Endodermal cell (in vitro differentiated cells): ENCODE results near the gene PARP9. TPM values are rescaled to one million over a fixed set of nuclear protein-coding genes. Genes with fewer than 3 reads are reported as not detected.

Experiments used
- DNase-seq: peaks from one replicate; pipeline ENCODE4 v3.0.0-alpha.2; 2017
- H3K27ac ChIP-seq: 2 replicates; pipeline ENCODE4 v1.5.1; 2013; ENCODE audit warnings: mild to moderate bottlenecking, low read depth, low read length, moderate library complexity
- H3K27me3 ChIP-seq: 2 replicates; pipeline ENCODE4 v1.6.1; 2013; ENCODE audit warnings: mild to moderate bottlenecking, low read length, moderate library complexity; ENCODE audit not compliant: insufficient read depth, control insufficient read depth, poor library complexity, severe bottlenecking
- H3K36me3 ChIP-seq: 2 replicates; pipeline ENCODE4 v1.7.0; 2013; ENCODE audit warnings: mild to moderate bottlenecking, low read length, moderate library complexity; ENCODE audit not compliant: control insufficient read depth, insufficient read depth
- H3K4me1 ChIP-seq: one replicate; pipeline ENCODE4 v1.7.0; 2013; ENCODE audit warnings: low read length; ENCODE audit not compliant: control insufficient read depth, insufficient read depth
- H3K4me3 ChIP-seq: 2 replicates; pipeline ENCODE4 v1.5.1; 2013; ENCODE audit warnings: mild to moderate bottlenecking, low read length, moderate library complexity
- H3K9ac ChIP-seq: 2 replicates; pipeline ENCODE4 v1.6.1; 2013; ENCODE audit warnings: mild to moderate bottlenecking, low read length, moderate library complexity; ENCODE audit not compliant: poor library complexity, severe bottlenecking; ENCODE audit errors: extremely low read depth
- H3K9me3 ChIP-seq: 2 replicates; pipeline ENCODE4 v1.6.1; 2013; ENCODE audit warnings: mild to moderate bottlenecking, low read length, moderate library complexity; ENCODE audit not compliant: control insufficient read depth
- H3K27ac Mint-ChIP-seq: 2 replicates; pipeline ENCODE4 v1.8.0; 2020; ENCODE audit warnings: mixed read lengths
- H3K27me3 Mint-ChIP-seq: 2 replicates; pipeline ENCODE4 v1.8.0; 2021; ENCODE audit warnings: mild to moderate bottlenecking, mixed read lengths; ENCODE audit not compliant: insufficient read depth
- H3K36me3 Mint-ChIP-seq: 2 replicates; pipeline ENCODE4 v1.8.0; 2020; ENCODE audit warnings: low read depth, mixed read lengths
- H3K4me1 Mint-ChIP-seq: 2 replicates; pipeline ENCODE4 v1.8.0; 2020; ENCODE audit warnings: mixed read lengths
- H3K4me3 Mint-ChIP-seq: 2 replicates; pipeline ENCODE4 v1.8.0; 2020; ENCODE audit warnings: mild to moderate bottlenecking, moderate library complexity, mixed read lengths
- H3K9me3 Mint-ChIP-seq: 2 replicates; pipeline ENCODE4 v1.8.0; 2020; ENCODE audit warnings: mild to moderate bottlenecking, mixed read lengths
- CTCF ChIP-seq: fragments of 200-600 bp; sonication (generic); conservative IDR thresholded peaks from 2 replicates; pipeline ENCODE4 v1.5.0; 2021; ENCODE audit warnings: antibody characterized with exemption, mild to moderate bottlenecking
- WGBS, 2 experiments: methylation state at CpG; one replicate each; pipeline versions ENCODE4 v1.1.5 to v1.1.7; 2013; ENCODE audit warnings: missing lambda C conversion rate in 2 of 2, mixed read lengths in 1 of 2; ENCODE audit not compliant: insufficient coverage in 1 of 2, insufficient read length in 1 of 2; 5-methylcytosine and 5-hydroxymethylcytosine counted together
- total RNA-seq, 2 donors: library from RNA; stranded (reverse); fragmentation: NEBNext Ultra II Directional in 1 of 2; extraction: Animal tissue kit (Norgen Biotek cat#: 25700) in 1 of 2; gene quantifications; 2 replicates in 1 of 2; 3 replicates in 1 of 2; pipeline ENCODE4 v1.2.1, GENCODE V29; 2021

PARP9 gene
- total RNA-seq, 2 donors from 2014 or later, result 3.7 to 4.3 TPM

DNA sequence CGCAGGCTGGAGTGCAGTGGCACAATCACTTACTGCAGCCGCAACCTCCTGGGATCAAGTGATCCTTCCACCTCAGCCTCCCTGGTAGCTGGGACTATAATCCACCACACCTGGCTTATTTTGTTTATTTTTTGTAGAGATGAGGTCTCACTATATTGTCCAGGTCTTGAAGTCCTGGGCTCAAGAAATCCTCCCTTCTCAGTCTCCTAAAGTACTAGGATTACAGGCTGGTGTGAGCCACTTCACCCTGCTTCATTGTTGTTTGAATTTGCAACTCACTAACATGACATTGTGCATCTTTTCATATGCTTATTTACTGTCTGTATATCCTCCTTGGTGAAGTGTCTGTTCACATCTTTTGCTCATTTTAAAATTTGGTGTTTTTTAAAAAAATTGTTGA is 23.5 kb upstream of the PARP9 start:
- Histone ChIP-seq H3K9ac (no peak overlapping the region), H3K27me3 (no peaks in the 10 kb centered on the region), H3K9me3 (peaks cover 14% of the 10 kb centered on the region), H3K27ac (no peak overlapping the region), H3K4me1 (no peaks in the 10 kb centered on the region), H3K36me3 (no peaks in the 10 kb centered on the region), H3K4me3 (no peak overlapping the region)
- H3K9me3 Mint-ChIP-seq, result peaks cover 10% of the 10 kb centered on the region
- no peak for TF ChIP-seq CTCF
- DNase-seq, result no peak
- H3K36me3 Mint-ChIP-seq, result peaks cover 2% of the 10 kb centered on the region
- no peaks in the 10 kb centered on the region for H3K27me3 Mint-ChIP-seq
- no peak overlapping the region for H3K4me3 Mint-ChIP-seq
- no peaks in the 10 kb centered on the region for H3K4me1 Mint-ChIP-seq
- 29 to 40% methylated on average over 1 to 2 of the region's 2 CpGs for WGBS, 2 experiments
- no peak overlapping the region for H3K27ac Mint-ChIP-seq

- H3K27ac ChIP-seq, result no peak overlapping the region
- H3K36me3 Mint-ChIP-seq, result peaks cover 2% of the 10 kb centered on the region
- H3K4me1 Mint-ChIP-seq, result no peaks in the 10 kb centered on the region
- no peaks in the 10 kb centered on the region for H3K4me1 ChIP-seq
- H3K36me3 ChIP-seq, result no peaks in the 10 kb centered on the region
- TF ChIP-seq CTCF, result no peak
- H3K4me3 ChIP-seq, result no peak overlapping the region
- H3K27me3 Mint-ChIP-seq, result no peaks in the 10 kb centered on the region
- no peak for DNase-seq
- H3K4me3 Mint-ChIP-seq, result no peak overlapping the region
- no peak overlapping the region for H3K9ac ChIP-seq
- no peaks in the 10 kb centered on the region for H3K27me3 ChIP-seq
- H3K9me3 Mint-ChIP-seq, result peaks cover 17% of the 10 kb centered on the region
- H3K27ac Mint-ChIP-seq, result no peak overlapping the region
- peaks cover 20% of the 10 kb centered on the region for H3K9me3 ChIP-seq
Observed at GRCh38 chr3:122586773-122587485, 22.8 kb upstream of the PARP9 start.

GRCh38 chr3:122586098-122586497 is 22.0 kb upstream of the PARP9 start:
- H3K27me3 Mint-ChIP-seq, result no peaks in the 10 kb centered on the region
- no peak for TF ChIP-seq CTCF
- H3K4me3 Mint-ChIP-seq, result no peak overlapping the region
- H3K9me3 Mint-ChIP-seq, result peaks cover 25% of the 10 kb centered on the region
- no peak overlapping the region for H3K4me3 ChIP-seq
- DNase-seq, result no peak
- no peaks in the 10 kb centered on the region for H3K4me1 Mint-ChIP-seq
- 83% methylated on average over 1 of the region's 1 CpG; no CpG with 5 or more reads in 1 of the 2 experiments for WGBS, 2 experiments
- no peaks in the 10 kb centered on the region for H3K36me3 ChIP-seq
- no peak overlapping the region for H3K27ac Mint-ChIP-seq
- H3K27ac ChIP-seq, result no peak overlapping the region
- peaks cover 5% of the 10 kb centered on the region for H3K36me3 Mint-ChIP-seq
- no peaks in the 10 kb centered on the region for H3K27me3 ChIP-seq
- no peak overlapping the region for H3K9ac ChIP-seq
- H3K9me3 ChIP-seq, result peaks cover 29% of the 10 kb centered on the region
- no peaks in the 10 kb centered on the region for H3K4me1 ChIP-seq
